K562 (cell line): ENCODE results near the gene EPB41L1. TPM values are rescaled to one million over a fixed set of nuclear protein-coding genes. Genes with fewer than 3 reads are reported as not detected.
A peak's percentile ranks its signal among the peaks of the same experiment; 100 is the strongest.

Experiments
- ATAC-seq: fragments of 200-7000 bp; cut with Tn5 transposase; 3 replicates; pipeline ENCODE4 v1.9.1; 2020; ENCODE audit warnings: moderate library complexity
- BruUV-seq: library from RNA; stranded (reverse); fragments of 400-500 nt; replicated peaks from 2 replicates; lab custom pipeline; 2021; lab: Mats Ljungman, UMichigan
- CTCF ChIA-PET: fragments of 300-600 bp; formaldehyde crosslinking; extraction: SDS; loops from one replicate; lab custom pipeline; 2021; ENCODE audit warnings: low intra/inter-chr PET ratio; lab: Yijun Ruan, JAX
- POLR2A ChIA-PET: fragments of 300-600, 350-650 bp; sonication (Branson Sonifier 250); formaldehyde crosslinking; extraction: SDS; loops from one replicate; lab custom pipeline; 2021; ENCODE audit warnings: antibody characterized with exemption, inconsistent platforms; lab: Yijun Ruan, JAX
- DNase-seq, 4 experiments: peaks; one replicate each; pipeline versions ENCODE4 v3.0.0 to v3.0.0-alpha.2; 2011 to 2018; ENCODE audit warnings: low spot score in 3 of 4, mixed read lengths in 3 of 4; ENCODE audit errors: extremely low read depth in 1 of 4
- FAIRE-seq: peaks from 2 replicates; lab custom pipeline; 2011; peaks lifted over from hg19 to GRCh38; lab: Jason Lieb, UNC
- H2AFZ ChIP-seq: 2 replicates; pipeline ENCODE4 v1.6.0; 2011; ENCODE audit warnings: low read depth, low read length, control low read depth, inconsistent platforms
- H3K27ac ChIP-seq: fragments of 200-600 bp; 3 replicates; pipeline ENCODE4 v1.8.0; 2011; ENCODE audit warnings: low read depth, mild to moderate bottlenecking, control low read depth, inconsistent platforms, low read length, moderate library complexity, mixed read lengths; ENCODE audit errors: extremely low read depth
- H3K27me3 ChIP-seq, 2 experiments: fragments of 300-600 bp in 1 of 2; 2 replicates in 1 of 2; 3 replicates in 1 of 2; pipeline versions ENCODE4 v1.6.0 to v1.8.0; 2011; ENCODE audit warnings: inconsistent platforms in 2 of 2, low read length in 2 of 2, mild to moderate bottlenecking in 1 of 2, mixed read lengths in 1 of 2, moderate library complexity in 1 of 2; ENCODE audit not compliant: control insufficient read depth in 2 of 2, insufficient read depth in 2 of 2
- H3K36me3 ChIP-seq: fragments of 300-600 bp; 3 replicates; pipeline ENCODE4 v1.8.0; 2011; ENCODE audit warnings: mild to moderate bottlenecking, low read length, inconsistent platforms; ENCODE audit not compliant: control insufficient read depth, insufficient read depth
- H3K4me1 ChIP-seq, 2 experiments: fragments of 200-600 bp in 1 of 2; replicated peaks in 1 of 2; 2 replicates in 1 of 2; 3 replicates in 1 of 2; pipeline versions ENCODE4 v1.5.1 to v1.8.0; 2011; ENCODE audit warnings: inconsistent platforms in 2 of 2, low read length in 2 of 2, mild to moderate bottlenecking in 1 of 2, mixed read lengths in 1 of 2, moderate library complexity in 1 of 2; ENCODE audit not compliant: control insufficient read depth in 2 of 2, insufficient read depth in 2 of 2
- H3K4me2 ChIP-seq: 2 replicates; pipeline ENCODE4 v1.6.1; 2011; ENCODE audit warnings: low read length, control low read depth, inconsistent platforms, mixed read lengths; ENCODE audit not compliant: insufficient read depth
- H3K4me3 ChIP-seq: fragments of 200-600 bp; sonication (generic), shearing (Covaris generic); 2 replicates; pipeline ENCODE4 v1.5.1; 2016; ENCODE audit warnings: control low read depth, inconsistent platforms
- H3K79me2 ChIP-seq: fragments of 200-600 bp; 3 replicates; pipeline ENCODE4 v1.8.0; 2011; ENCODE audit warnings: low read length, inconsistent platforms; ENCODE audit not compliant: control insufficient read depth, insufficient read depth
- H3K9ac ChIP-seq, 2 experiments: 2 replicates each; pipeline versions ENCODE4 v1.6.0 to v1.6.1; 2011; ENCODE audit warnings: low read depth in 2 of 2, low read length in 2 of 2, control low read depth in 1 of 2, inconsistent platforms in 1 of 2, mild to moderate bottlenecking in 1 of 2, mixed read lengths in 1 of 2; ENCODE audit not compliant: insufficient read depth in 1 of 2
- H3K9me1 ChIP-seq: one replicate; pipeline ENCODE4 v1.6.0; 2011; ENCODE audit warnings: inconsistent platforms, mild to moderate bottlenecking, low read length, moderate library complexity; ENCODE audit not compliant: control insufficient read depth, insufficient read depth
- H3K9me3 ChIP-seq: replicated peaks from 2 replicates; pipeline ENCODE4 v1.5.1; 2011; ENCODE audit warnings: low read depth, low read length, inconsistent platforms; ENCODE audit not compliant: control insufficient read depth, insufficient read depth
- H4K20me1 ChIP-seq: replicated peaks from 2 replicates; pipeline ENCODE4 v1.6.1; 2011; ENCODE audit warnings: low read length, inconsistent platforms, mixed read lengths; ENCODE audit not compliant: control insufficient read depth, insufficient read depth
- DEAF1 ChIP-seq: fragments of 450-650 bp; formaldehyde crosslinking; IDR thresholded peaks from 2 replicates; pipeline ENCODE4 v1.4.0; 2020; ENCODE audit warnings: mild to moderate bottlenecking, moderate library complexity
- JUN ChIP-seq, 2 experiments: sonication (generic) in 1 of 2; formaldehyde crosslinking in 1 of 2; IDR thresholded peaks; 2 replicates each; pipeline versions ENCODE4 v1.6.1 to v1.8.0; 2012 to 2022; ENCODE audit warnings: borderline replicate concordance in 2 of 2, mild to moderate bottlenecking in 2 of 2, improper control_type of control experiment in 1 of 2, low read depth in 1 of 2, low read length in 1 of 2, missing genetic modification reagents in 1 of 2
- NCOA4 ChIP-seq: fragments of 450-650 bp; IDR thresholded peaks from 2 replicates; pipeline ENCODE4 v1.6.1; 2018; ENCODE audit warnings: mild to moderate bottlenecking; ENCODE audit not compliant: partially characterized antibody
- RBM25 ChIP-seq: fragments of 200-400 bp; formaldehyde crosslinking; IDR thresholded peaks from 2 replicates; pipeline ENCODE4 v1.6.1; 2018; ENCODE audit warnings: low read length, low read depth, moderate library complexity; ENCODE audit not compliant: severe bottlenecking
- SRSF1 ChIP-seq: fragments of 200-400 bp; formaldehyde crosslinking; IDR thresholded peaks from 2 replicates; pipeline ENCODE4 v1.6.1; 2017; ENCODE audit warnings: mild to moderate bottlenecking, low read depth, low read length, moderate library complexity
- TSC22D4 ChIP-seq: fragments of 450-650 bp; IDR thresholded peaks from 2 replicates; pipeline ENCODE4 v1.6.1; 2016; ENCODE audit warnings: missing genetic modification characterization, missing biosample characterization, control low read depth
- ZNF263 ChIP-seq: sonication (generic); formaldehyde crosslinking; IDR thresholded peaks from 2 replicates; pipeline ENCODE4 v1.8.0; 2022; ENCODE audit warnings: mild to moderate bottlenecking, missing genetic modification reagents, borderline replicate concordance
- ZNF717 ChIP-seq: fragments of 250-450 bp; sonication (Bioruptor Pico); IDR thresholded peaks from 2 replicates; pipeline ENCODE4 v1.5.0; 2021
- ZNF764 ChIP-seq: fragments of 250-450 bp; sonication (Bioruptor Pico); IDR thresholded peaks from 2 replicates; pipeline ENCODE4 v1.4.0; 2020; ENCODE audit warnings: low read depth, mild to moderate bottlenecking, moderate library complexity
- ZNF785 ChIP-seq: fragments of 250-450 bp; sonication (Bioruptor Pico); IDR thresholded peaks from 2 replicates; pipeline ENCODE4 v1.4.0; 2020; ENCODE audit warnings: mild to moderate bottlenecking
- WGBS: fragments of 100-300 bp; shearing (Covaris generic); methylation state at CpG from one replicate; pipeline ENCODE4 v1.1.6; 2016; ENCODE audit warnings: low coverage, mixed read lengths; ENCODE audit not compliant: insufficient coverage; ENCODE audit errors: missing lambda C conversion rate; 5-methylcytosine and 5-hydroxymethylcytosine counted together
- in situ Hi-C: fragments of 300-500 bp; cut with MboI; formaldehyde crosslinking; loops from 4 replicates; pipeline ENCODE4 v1.15.0; 2018; ENCODE audit warnings: inconsistent platforms, mixed read lengths
- intact Hi-C: fragments of 100-400 bp; cut with micrococcal nuclease; formaldehyde crosslinking; loops from 2 replicates; pipeline ENCODE4 v1.14.2; 2022
- polyA plus RNA-seq, 8 experiments: library from polyadenylated mRNA; depleted of rRNA in 4 of 8; stranded (reverse) in 5 of 8; unstranded in 3 of 8; fragments of >200 nt; fragmentation: Nextera tagmentation in 2 of 8; fragmentation: Illumina TruSeq in 1 of 8; extraction: Ambion mirVana in 2 of 8; extraction: Trizol in 1 of 8; gene quantifications; 2 replicates each; pipeline versions ENCODE4 v1.2.1 to v1.2.3, GENCODE V29; 2011 to 2014; ENCODE audit warnings: inconsistent platforms in 1 of 8, missing spikeins in 1 of 8
- total RNA-seq, 7 experiments: library from RNA; depleted of rRNA in 6 of 7; stranded (reverse); fragments of >200 nt in 6 of 7; fragmentation: Illumina TruSeq in 2 of 7; extraction: Trizol in 2 of 7; gene quantifications; 2 replicates each; pipeline versions ENCODE4 v1.2.1 to v1.2.3, GENCODE V29; 2011 to 2021; ENCODE audit warnings: low replicate concordance in 1 of 7

Gene EPB41L1
- total and polyA plus RNA-seq, 9 of the 15 experiments (the other 6 are each of a cell fraction or from before 2014, with no cell fraction given), result 0.11 to 4.3 (median 1.3) TPM

- TF ChIP-seq DEAF1 (no peak), NCOA4 (no peak), ZNF764 (CRISPR knock-in tag) (no peak)
Measured at GRCh38 chr20:36150489-36150846, 4.1 kb upstream of the EPB41L1 start (continued).

DNA sequence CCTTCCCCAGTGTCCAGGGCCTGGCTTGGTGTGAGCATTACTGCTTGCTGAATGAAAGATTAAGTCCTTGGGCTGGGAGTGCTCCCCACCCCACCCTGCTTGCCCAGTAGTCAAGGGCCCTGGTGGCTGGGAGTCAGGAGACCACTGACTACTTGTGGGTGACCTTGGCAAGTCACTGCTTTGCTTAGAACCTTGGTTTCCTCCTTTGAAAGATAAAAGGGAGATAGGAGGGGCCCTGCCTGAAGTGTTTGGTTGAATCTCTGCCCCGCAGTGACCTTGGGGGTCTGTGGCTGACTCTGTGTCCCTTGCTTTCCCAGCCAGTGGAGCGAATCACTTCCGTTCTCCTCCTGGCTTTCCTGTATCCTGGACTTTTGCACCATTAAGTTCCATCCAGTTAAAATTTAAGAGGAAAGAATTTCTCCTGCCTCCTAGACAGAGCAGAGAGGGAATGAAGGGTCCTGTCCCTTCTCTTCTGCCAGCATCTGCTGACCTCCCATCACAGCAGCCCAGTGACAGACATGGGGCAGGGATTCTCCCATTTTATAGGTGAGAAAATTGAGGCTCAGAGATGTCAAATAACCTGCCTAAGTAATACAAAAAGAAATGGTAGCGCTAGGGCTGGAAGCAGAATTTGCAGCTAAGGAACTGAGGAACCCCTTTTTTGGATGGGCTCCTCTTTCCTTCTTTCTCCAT lies 3.5 kb upstream of the EPB41L1 start:
- 8% methylated on average over 4 of the region's 4 CpGs for WGBS
- H3K27me3 ChIP-seq, result peaks cover 11 to 62% of the 10 kb centered on the region in 2 experiments; a peak in 4 of 5 replicates
- no peak overlapping the region for H3K4me3 ChIP-seq
- no peak overlapping the region for H3K4me2 ChIP-seq
- no peak for FAIRE-seq
- no peak overlapping the region for H3K9ac ChIP-seq
- peaks cover 0 to 13% of the 10 kb centered on the region in 2 experiments; a peak in 2 of 5 replicates for H3K4me1 ChIP-seq
- ChIA-PET POLR2A (no interaction called here), CTCF (no interaction called here)
- no peaks in the 10 kb centered on the region for H3K9me3 ChIP-seq
- in situ Hi-C loops (no loop called here), intact Hi-C loops (no loop called here)
- no peak for DNase-seq
- no peak overlapping the region for H3K27ac ChIP-seq
- no TSS peak for BruUV-seq
- no peaks in the 10 kb centered on the region for H3K36me3 ChIP-seq
- H3K79me2 ChIP-seq, result no peaks in the 10 kb centered on the region
- no peak for ATAC-seq
- no peak overlapping the region for H2AFZ ChIP-seq
- peaks cover 10% of the 10 kb centered on the region for H4K20me1 ChIP-seq
- H3K9me1 ChIP-seq, result no peaks in the 10 kb centered on the region
- no peak for TF ChIP-seq SRSF1
- no peak for TF ChIP-seq JUN (IDR thresholded peaks at IDR 0.05; ENCODE audit: borderline replicate concordance, low read depth, low read length)
- no peak for TF ChIP-seq JUN (CRISPR knock-in tag; IDR thresholded peaks at IDR 0.05; ENCODE audit: borderline replicate concordance)
- TF ChIP-seq ZNF263, result peak; percentile 68
- TF ChIP-seq RBM25, result peak; percentile 3
- no peak for TF ChIP-seq ZNF717
- TF ChIP-seq TSC22D4 (tag), result no peak
- no peak for TF ChIP-seq ZNF785 (CRISPR knock-in tag)
